ENCODE data around the gene UBIAD1. TPM values are rescaled to one million over a fixed set of nuclear protein-coding genes. Genes with fewer than 3 reads are reported as not detected.

Gene UBIAD1, protein sequence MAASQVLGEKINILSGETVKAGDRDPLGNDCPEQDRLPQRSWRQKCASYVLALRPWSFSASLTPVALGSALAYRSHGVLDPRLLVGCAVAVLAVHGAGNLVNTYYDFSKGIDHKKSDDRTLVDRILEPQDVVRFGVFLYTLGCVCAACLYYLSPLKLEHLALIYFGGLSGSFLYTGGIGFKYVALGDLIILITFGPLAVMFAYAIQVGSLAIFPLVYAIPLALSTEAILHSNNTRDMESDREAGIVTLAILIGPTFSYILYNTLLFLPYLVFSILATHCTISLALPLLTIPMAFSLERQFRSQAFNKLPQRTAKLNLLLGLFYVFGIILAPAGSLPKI
- total RNA-seq, result 7.7 and 9.1 TPM in 2 replicates

DNA sequence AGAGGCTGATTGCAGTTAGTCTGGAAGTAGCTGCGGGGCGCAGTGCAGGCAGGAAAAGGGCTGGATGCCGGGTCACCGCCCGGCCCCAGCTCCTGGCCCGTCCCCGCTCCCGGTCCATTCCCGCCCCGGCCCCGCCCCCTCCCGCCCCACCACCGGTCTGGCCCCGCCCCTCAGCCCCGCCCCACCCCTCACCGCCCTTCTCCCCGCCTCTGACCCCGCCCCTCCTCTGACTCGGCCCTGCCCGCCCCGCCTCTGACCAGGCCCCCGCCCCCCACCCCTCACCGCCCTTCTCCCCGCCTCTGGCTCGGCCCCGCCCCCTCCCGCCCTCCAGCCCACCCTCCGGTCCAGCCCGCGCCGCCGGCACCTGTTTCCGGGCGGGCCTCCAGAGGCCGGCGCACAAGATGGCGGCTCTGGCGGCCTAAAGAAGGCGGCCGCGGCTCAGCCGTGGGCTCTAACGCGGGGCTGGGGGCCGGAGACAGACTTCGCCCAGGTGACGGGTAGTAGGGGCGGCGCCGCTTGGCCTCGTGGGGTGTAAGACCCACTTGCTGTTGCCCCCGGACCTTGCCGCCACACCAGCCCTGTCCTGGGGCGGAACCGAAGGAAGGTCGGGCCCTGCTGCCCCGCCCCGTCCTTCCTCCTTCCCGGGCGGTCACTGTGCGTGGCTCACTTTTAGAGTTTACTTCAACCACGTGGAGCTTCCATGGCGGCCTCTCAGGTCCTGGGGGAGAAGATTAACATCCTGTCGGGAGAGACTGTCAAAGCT is at the start of gene UBIAD1:
Gene UBIAD1, plus strand, starts transcription at position 367 of the 763 bp plus-strand sequence. Its CDS starts 334 bp downstream, at position 701.

DNA sequence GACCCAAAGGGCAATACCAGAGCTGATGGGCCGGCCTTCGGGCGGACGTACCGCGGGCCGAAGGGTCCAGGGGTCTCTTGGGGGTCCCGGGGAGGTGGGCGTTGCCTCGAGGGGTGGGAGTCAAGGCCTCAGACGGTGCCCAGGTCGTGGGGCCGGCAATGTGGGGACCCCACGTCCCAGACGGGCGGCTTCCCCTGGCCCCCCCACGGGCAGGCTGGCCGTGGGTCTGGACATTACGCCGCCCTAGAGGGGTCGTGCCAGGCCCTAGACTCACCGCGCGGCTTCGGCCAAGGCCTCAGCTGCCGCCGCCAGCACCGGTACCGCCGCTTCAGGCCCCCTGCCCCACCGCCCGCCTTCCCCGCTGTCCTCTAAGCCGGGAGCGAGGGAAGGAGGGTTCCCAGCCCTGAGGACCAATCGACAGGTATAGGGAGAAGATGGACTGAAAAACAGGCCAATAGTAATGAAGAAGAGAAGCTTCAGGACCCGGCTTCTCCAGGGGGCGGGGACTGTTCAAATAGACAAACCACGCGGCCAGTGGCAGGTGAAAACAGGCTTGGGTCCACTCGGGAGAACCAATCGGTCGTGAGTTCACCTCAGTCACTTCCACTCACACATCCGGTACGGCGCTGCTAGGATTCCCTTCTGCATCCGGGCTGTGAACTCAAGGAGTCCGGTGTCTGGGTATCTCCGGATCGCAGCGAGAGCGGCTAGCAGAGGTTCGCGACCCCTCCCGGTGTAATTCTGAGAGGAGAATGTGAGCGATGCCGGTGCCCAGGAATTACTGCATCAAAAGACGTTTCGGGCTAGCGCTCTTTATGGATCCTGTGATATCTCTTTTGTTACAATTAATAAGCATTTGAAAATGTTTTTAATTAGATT is 10.6 kb upstream of the UBIAD1 start, which contains the start of gene MTOR:
Gene MTOR, minus strand, starts transcription at position 381 of the 879 bp plus-strand sequence. CDS start 3,142 bp downstream, outside the sequence.

Small RNAs within 50 kb of the gene (small RNA-seq; reads per million reads assigned to genes)
- not detected for gene RNU6-291P
- not detected for gene RPL39P6

Other genes starting within 250 kb of the UBIAD1 start
- gene MASP2, start 226.0 kb upstream of the UBIAD1 start, total RNA-seq, result 0.11 TPM in 1 of 2 replicates, not detected in the other
- gene SRM, start 213.2 kb upstream of the UBIAD1 start, total RNA-seq, result 21.2 and 27.2 TPM in 2 replicates
- 54.0 and 58.9 TPM in 2 replicates for gene EXOSC10, start 173.3 kb upstream of the UBIAD1 start, total RNA-seq
- 2.9 and 6.8 TPM in 2 replicates for gene ANGPTL7, start 83.8 kb upstream of the UBIAD1 start, total RNA-seq
- gene MTOR, start 10.6 kb upstream of the UBIAD1 start, total RNA-seq, result 32.9 and 34.3 TPM in 2 replicates
- under 0.01 TPM in 2 replicates for gene DISP3, start 206.0 kb downstream of the UBIAD1 start, total RNA-seq

Measured in articular chondrocyte of knee joint (primary cell).